ENCODE measurements around the gene AHCYL2.

Gene AHCYL2

GRCh38 chr7:129388333-129389098 is 163.7 kb downstream of the AHCYL2 start:
- no peaks in the 10 kb centered on the region for H3K9me3 ChIP-seq (ENCODE audit: control insufficient read depth, low read length)
- no peak overlapping the region for H2AFZ ChIP-seq
- no peak overlapping the region for H3K4me2 ChIP-seq (ENCODE audit: low read length)
- H3K79me2 ChIP-seq: no peaks in the 10 kb centered on the region
- no peak overlapping the region for H3K9ac ChIP-seq
- no peaks in the 10 kb centered on the region for H3K36me3 ChIP-seq (ENCODE audit: control insufficient read depth, insufficient read depth, low read length)
- TF ChIP-seq, protein P1, sequence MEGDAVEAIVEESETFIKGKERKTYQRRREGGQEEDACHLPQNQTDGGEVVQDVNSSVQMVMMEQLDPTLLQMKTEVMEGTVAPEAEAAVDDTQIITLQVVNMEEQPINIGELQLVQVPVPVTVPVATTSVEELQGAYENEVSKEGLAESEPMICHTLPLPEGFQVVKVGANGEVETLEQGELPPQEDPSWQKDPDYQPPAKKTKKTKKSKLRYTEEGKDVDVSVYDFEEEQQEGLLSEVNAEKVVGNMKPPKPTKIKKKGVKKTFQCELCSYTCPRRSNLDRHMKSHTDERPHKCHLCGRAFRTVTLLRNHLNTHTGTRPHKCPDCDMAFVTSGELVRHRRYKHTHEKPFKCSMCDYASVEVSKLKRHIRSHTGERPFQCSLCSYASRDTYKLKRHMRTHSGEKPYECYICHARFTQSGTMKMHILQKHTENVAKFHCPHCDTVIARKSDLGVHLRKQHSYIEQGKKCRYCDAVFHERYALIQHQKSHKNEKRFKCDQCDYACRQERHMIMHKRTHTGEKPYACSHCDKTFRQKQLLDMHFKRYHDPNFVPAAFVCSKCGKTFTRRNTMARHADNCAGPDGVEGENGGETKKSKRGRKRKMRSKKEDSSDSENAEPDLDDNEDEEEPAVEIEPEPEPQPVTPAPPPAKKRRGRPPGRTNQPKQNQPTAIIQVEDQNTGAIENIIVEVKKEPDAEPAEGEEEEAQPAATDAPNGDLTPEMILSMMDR (IDR thresholded peaks at IDR 0.05): no peak
- no peaks in the 10 kb centered on the region for H3K27me3 ChIP-seq (ENCODE audit: control insufficient read depth, insufficient read depth, low read length)
- H3K27ac ChIP-seq: no peak overlapping the region
- H3K4me3 ChIP-seq (ENCODE audit: low read depth, low read length): no peak overlapping the region
- H3K4me1 ChIP-seq: no peaks in the 10 kb centered on the region

- H3K36me3 ChIP-seq (ENCODE audit: control insufficient read depth, insufficient read depth, low read length): no peaks in the 10 kb centered on the region
- no peak overlapping the region for H2AFZ ChIP-seq
- TF ChIP-seq, protein P1 (IDR thresholded peaks at IDR 0.05): no peak
- H3K9me3 ChIP-seq (ENCODE audit: control insufficient read depth, low read length): no peaks in the 10 kb centered on the region
- H3K79me2 ChIP-seq: no peaks in the 10 kb centered on the region
- no peak overlapping the region for H3K27ac ChIP-seq
- H3K9ac ChIP-seq: no peak overlapping the region
- no peaks in the 10 kb centered on the region for H3K27me3 ChIP-seq (ENCODE audit: control insufficient read depth, insufficient read depth, low read length)
- no peak overlapping the region for H3K4me3 ChIP-seq (ENCODE audit: low read depth, low read length)
- H3K4me2 ChIP-seq (ENCODE audit: low read length): no peak overlapping the region
- no peaks in the 10 kb centered on the region for H3K4me1 ChIP-seq
Observed at GRCh38 chr7:129389829-129390228, 165.0 kb downstream of the AHCYL2 start.

- Histone ChIP-seq H3K4me2 (ENCODE audit: low read length) (no peak overlapping the region), H3K36me3 (ENCODE audit: control insufficient read depth, insufficient read depth, low read length) (no peaks in the 10 kb centered on the region), H3K4me1 (no peaks in the 10 kb centered on the region), H3K27me3 (ENCODE audit: control insufficient read depth, insufficient read depth, low read length) (no peaks in the 10 kb centered on the region), H3K27ac (no peak overlapping the region), H3K9me3 (ENCODE audit: control insufficient read depth, low read length) (no peaks in the 10 kb centered on the region), H3K4me3 (ENCODE audit: low read depth, low read length) (no peak overlapping the region), H3K79me2 (no peaks in the 10 kb centered on the region), H3K9ac (no peak overlapping the region), H2AFZ (no peak overlapping the region)
- TF ChIP-seq, protein P1 (IDR thresholded peaks at IDR 0.05): no peak
Observed at GRCh38 chr7:129390314-129390713, 165.5 kb downstream of the AHCYL2 start.

GRCh38 chr7:129391546-129392171 is 166.8 kb downstream of the AHCYL2 start:
- Histone ChIP-seq H3K9me3 (ENCODE audit: control insufficient read depth, low read length) (no peaks in the 10 kb centered on the region), H3K36me3 (ENCODE audit: control insufficient read depth, insufficient read depth, low read length) (no peaks in the 10 kb centered on the region), H3K27ac (no peak overlapping the region), H3K4me1 (no peaks in the 10 kb centered on the region), H2AFZ (no peak overlapping the region), H3K79me2 (no peaks in the 10 kb centered on the region), H3K27me3 (ENCODE audit: control insufficient read depth, insufficient read depth, low read length) (no peaks in the 10 kb centered on the region), H3K9ac (no peak overlapping the region), H3K4me2 (ENCODE audit: low read length) (no peak overlapping the region), H3K4me3 (ENCODE audit: low read depth, low read length) (no peak overlapping the region)
- TF ChIP-seq, protein P1 (IDR thresholded peaks at IDR 0.05): no peak
